Measurements from ENCODE around the gene SCN2B.

Gene SCN2B, protein sequence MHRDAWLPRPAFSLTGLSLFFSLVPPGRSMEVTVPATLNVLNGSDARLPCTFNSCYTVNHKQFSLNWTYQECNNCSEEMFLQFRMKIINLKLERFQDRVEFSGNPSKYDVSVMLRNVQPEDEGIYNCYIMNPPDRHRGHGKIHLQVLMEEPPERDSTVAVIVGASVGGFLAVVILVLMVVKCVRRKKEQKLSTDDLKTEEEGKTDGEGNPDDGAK

DNA sequence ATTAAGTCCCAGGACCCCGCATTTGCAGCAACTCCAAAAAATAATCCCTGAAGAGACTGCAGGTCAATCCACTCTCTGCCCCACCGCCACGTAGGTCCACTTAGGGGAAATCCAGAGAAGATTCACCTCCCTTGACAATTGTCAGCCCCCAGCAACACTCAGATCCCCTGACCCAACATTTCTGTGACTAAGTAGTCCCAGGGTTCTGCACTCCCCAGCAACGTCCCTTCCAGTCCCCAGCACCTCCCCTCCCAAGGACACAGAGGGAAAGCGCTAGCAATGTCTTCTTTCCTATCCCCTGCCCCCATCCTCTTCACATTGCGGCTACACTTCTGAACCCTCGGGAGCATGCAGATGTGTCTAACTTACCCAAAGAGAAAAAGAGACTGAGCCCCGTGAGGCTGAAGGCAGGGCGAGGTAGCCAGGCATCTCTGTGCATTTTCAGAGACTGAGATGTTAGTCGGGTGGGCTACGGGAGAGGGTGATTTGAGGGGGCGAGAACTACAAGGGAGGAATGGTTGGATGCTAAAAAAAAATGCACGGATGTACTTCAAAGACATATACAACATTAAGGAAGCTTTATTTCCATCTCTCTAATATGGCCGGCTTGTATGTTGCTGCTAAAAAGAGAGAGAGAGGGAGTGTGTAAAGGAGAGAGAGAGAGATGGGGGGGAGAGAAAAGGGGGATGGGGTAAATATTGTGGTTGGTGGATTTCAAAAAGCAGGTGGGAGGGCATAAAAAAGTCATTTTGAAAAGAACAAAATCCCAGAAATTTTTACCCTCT lies at the start of gene SCN2B:
Gene SCN2B, minus strand, starts transcription at position 647 of the 785 bp plus-strand sequence. Its CDS starts 208 bp downstream, at position 439.
- DNase-seq, result no peak

DNA sequence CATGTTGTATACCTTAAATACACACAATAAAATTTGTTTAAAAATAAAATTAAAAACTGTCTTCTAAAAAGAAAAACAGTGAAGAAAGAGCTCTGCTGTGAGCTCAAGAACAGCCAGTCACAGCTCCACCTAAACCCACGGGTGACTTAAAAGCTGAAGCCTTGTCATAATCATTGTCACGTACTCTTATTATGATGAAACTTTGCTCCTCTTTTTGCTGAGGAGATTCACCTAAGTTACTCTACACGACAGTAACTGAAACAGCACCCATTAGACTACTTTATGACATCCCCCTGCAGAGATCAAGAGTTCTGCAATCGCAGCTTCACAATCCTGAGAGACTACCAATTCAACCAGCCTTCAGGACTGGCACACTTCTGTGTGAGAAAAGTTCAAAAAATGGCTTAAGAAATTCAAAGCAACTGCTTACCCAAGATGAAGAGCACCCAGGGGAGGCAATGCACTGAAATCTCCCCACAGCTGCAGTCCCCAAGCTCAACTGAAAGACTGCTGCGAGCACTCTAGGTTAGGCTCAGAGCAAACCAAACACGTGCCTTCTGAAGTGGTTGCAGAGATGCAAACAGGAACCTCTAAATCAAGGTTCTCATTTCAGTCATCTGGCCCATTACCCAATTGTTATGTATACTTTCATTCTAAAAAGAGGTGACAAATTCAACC lies 48.2 kb upstream of the SCN2B start, which contains the start of gene JAML:
Gene JAML, minus strand, starts transcription at position 501 of the 678 bp plus-strand sequence. CDS start 10,145 bp downstream, outside the sequence.
- DNase-seq, result no peak

DNA sequence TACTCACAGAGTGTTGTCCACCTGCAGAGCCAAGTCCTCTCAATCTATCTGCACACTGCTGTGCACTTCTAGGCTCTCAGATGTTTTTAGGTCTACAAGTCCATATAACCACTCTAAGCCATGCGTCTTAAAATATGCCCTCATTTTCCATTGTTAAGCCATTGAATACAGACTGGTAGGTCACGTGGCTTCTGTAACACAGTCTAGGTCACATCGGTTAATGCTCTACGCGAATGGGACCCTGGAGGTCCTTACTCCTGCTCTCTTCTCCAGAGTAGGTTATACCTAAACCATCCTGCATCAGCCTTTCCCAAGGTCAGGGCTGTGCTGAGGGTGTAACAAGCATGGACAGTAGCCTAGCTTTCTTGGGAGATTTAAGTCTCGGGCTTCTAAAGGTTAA lies 47.6 kb upstream of the SCN2B start:
- DNase-seq, result no peak

DNA sequence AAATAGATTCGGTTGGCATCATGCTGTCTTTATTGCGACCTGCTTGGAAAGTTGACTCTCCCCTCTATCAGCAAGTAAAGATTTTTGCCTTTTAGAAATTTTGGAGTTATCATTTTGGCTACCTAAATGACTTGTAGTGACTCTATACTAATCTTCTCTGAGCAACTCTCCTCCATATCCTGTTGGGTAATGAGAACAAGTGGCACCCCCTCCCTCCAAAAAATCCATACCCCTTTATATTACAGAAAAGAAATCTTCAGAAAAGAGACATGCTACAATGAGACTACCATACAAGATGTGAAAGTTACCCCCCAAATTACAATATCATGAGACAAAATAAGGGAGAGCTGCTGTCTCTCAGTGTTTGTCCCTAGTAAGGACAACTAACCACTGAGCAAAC lies 47.1 kb upstream of the SCN2B start:
- no peak for DNase-seq

DNA sequence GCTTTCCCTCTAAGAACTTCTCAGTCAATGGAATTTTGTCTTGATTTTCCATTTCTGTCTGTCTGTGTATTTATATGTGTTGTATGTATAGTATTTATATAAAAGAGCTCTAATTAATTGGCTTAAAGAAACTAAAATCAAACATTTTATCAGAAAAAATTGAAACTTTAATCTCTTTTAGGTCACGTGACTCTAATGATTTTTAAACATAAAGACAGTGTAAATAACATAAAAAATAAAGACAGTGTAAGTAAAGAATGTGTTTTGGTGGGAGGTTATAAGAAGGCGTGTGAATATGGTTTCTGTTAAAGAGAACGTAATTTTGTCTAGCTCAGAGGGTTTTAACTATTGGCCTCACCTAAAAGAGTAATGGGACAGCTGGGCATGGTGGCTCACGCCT lies 46.0 kb upstream of the SCN2B start:
- DNase-seq, result no peak

DNA sequence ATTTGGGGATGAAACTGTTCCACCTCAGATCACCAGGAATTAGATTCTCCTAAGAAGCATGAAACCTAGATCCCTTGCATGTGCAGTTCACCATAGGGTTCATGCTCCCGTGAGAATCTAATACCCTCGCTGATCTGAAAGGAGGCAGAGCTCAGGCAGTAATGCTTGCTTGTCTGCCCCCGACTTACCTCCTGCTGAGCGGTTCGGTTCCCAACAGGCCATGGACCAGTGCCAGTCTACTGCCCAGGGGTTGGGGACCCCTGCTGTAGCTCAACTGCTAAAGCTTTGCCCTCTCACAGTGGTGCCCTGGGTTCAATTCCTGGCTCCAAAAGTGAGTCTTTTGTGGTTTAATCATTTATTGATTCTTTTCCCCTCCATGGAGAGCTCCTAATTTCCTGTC lies 45.0 kb upstream of the SCN2B start:
- no peak for DNase-seq

DNA sequence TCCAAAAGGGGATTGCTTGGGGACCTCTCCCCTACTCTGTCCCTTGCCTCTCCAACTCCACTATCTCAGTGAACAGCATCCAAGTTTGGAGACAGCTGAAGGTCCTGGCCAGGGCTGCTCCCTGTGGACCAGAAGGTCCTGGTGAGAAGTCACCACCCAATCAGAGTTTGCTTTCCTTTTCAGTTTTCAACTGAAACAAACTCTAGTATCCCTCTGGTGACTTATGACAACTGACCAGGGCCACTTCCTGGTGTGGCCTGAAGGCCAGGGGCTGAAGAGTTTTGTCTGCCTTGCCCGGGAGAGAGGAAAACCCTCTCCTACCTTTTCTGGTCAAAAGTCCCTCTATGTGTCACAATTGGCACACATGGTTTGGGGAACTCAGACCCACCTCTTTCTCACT lies 43.3 kb upstream of the SCN2B start:
- DNase-seq, result no peak

DNA sequence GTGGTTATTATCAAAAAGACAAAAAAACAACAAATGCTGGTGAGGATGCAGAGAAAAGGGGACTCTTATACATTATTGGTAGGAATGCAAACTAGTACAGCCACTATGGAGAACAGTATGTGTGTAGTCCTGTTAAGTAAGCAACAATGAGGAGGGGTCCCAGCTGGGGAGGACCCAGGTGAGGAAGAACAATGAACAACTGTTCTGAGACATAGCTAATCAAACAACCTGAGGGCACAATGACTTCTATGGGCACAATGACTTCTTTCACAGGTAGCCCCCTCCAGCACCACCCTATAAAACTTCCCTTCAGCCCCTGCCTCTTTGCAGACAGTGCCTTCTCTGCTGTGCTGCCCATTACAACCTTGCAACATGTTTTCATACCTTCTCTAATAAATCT lies 42.8 kb upstream of the SCN2B start:
- DNase-seq, result no peak

DNA sequence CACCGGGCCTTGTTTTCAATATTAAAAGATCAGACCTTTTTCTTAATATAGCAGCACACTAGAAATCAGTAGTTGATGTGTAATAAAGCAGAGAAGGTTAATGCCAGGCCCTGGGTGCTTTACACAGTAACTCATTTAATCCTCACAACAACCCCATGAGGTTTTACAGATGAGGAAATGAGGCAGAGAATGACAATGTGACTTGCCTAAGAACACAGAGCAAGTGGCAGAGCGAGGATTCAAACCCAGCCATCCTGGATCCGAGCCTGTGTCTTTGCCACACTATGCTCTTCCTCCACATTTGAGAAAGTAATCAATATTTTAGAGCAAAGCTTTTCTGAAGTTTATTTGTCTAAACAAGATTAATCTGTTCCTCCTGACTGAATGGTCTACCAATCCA lies 41.1 kb upstream of the SCN2B start:
- no peak for DNase-seq

DNA sequence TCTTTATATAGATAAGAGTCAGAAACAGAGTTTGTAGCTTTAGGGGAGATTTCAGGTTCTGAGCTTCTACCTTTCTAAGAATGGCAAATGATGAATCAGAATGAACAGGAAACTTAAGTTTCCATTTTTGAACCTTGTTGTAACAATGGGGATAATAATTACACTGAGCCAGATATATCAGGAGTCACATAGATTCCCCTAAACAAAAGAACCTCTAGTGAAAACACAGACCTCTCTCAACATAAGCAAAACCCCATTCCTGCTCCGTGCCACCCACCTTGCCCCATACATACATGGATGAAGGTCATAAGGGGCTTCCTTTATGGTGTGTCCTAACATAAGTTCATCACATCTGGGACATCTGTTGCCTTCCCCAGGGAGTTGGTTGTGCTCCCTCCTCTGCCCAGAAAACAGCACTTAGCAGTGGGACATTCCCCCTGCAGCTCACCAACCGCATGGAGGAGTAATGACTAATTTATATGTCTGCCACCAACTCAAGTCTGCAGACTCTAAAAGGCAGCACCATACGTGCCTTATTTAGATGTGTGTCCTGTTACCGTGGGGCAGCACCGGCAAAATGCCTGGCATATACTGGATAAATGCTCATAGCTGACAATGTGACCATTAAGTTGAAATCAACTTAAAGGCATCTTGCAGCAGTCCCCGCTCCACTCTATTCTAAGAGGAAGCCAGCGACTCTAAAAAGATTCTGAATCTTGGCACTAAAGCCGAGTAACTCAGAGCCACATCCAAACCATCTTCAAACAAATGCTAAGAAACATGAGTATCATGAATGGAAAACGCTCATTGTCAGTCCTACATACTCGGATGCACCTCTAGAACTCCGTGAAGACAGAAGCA lies 40.4 kb upstream of the SCN2B start:
- no peak for DNase-seq

DNA sequence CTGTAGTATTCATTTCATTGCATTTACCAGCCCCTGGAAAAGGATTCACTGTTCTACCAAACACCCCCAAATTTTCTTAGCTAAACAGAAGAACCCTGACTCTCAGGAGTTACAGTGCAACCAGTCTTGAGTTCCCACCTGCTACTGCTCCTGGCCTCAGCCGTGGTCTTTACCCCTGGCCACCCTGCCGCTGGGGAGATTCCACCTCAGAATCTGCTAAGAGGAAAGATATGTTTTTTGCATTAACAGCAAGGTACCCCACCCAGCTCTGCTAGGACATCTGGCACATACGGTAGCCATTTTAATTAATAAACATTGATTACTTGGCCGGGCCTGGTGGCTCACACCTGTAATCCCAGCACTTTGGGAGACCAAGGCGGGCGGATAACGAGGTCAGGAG lies 39.3 kb upstream of the SCN2B start:
- DNase-seq, result no peak

DNA sequence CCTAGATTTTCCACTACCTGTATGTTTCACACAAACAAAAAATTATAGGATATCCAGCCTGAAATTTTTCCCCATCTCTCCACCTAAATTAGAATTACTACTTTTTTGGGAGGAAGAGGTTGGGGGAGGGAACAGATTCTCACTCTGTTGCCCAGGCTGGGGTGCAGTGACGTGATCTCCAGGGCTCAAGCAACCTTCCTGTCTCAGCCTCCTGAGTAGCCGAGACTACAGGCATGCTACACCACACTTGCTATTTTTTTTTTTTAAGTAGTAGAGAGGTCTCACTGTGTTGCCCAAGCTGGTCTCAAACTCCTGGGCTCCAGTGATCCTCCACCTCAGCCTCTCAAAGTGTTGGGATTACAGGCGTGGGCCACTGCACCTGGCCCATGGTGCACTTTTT lies 38.8 kb upstream of the SCN2B start:
- DNase-seq, result no peak

DNA sequence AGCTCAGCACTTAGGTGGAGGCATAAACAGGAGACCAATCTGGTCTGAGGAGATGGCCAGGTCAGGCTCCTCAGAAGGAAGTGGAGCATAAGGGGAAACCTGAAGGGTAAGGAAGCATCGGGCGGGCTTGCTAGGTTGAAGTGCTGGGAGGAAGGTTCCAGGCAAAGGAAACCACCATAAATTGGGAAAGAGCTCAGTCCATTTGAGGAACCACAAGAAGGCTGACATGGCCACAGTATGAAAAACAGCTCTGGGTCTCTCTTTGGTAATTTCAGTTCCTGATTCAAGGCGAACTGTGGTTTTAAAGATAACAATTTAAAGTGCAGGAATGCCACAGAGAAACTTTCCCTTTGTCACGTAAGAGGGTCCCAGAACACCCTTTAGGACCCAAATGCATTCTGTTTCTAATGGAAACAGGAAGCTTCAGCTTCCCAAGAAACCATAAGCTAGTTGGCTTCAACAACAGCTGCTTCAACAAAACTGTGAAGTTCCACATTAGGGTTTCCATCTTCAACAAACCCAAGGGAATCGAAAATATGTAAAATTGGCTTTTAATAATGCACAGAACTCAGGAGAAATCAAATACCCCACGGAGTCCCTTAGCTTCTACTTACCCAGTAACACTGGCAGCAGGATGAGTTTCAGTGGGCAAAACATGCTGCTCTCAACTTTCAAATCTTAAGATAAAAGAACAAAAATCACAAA lies 37.9 kb upstream of the SCN2B start:
- DNase-seq, result no peak

DNA sequence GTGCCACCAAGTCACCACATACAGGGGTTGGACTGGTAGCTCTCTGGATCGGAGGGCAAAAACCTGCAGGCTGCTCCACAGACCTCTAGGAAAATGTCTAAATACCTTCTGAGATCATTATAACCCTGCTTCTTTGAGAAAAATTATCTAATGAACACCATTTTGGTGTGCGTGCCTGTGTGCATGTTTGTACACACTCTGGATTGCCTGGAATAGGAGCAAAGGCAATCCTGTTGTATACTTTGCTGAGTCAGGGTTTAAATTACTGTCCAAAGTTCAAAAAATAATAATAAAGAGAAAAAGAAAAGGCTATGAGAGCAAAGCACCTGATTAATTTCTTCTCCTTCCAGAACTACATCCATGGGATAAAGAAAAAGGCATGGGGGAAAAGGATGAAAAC lies 37.3 kb upstream of the SCN2B start:
- no peak for DNase-seq

DNA sequence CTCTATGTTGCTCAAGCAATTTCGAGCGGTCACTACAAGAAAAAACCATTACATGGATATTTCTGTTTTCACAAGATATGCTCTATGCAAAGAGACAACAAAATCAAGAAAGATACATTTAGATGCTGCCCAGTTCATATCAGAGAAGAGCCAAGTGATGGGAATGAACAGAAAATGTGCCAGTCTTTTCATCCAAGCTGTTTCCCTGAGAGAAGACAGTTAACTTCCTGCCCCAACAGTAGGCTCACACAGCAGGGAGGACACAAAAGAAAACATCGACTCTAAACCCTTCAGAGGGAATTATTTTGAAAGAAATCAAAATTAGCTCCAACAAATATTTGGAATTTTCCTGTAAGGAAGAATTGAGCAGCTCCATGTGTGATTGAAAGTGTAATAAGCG lies 36.8 kb upstream of the SCN2B start:
- no peak for DNase-seq

DNA sequence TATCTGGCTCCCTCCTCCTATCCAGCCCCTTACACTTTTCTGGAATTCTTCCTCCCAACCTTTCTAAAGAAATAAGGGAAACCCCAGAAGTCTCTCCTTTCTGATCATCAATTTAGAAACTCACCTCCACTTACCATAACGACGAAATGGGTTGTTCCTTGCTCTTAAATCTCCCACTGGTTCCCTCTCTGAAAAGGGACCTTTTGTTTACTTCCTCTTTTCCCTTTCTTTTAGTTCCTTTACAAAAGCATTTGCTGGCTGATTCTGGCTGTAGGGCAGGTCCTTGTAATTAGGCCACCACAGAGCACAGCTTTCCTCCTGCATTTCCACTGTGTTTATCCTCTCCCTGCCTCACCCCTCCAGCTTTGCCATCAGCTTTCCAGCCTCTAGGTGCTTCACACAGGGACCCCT lies 36.3 kb upstream of the SCN2B start:
- peak; percentile 9 for DNase-seq

DNA sequence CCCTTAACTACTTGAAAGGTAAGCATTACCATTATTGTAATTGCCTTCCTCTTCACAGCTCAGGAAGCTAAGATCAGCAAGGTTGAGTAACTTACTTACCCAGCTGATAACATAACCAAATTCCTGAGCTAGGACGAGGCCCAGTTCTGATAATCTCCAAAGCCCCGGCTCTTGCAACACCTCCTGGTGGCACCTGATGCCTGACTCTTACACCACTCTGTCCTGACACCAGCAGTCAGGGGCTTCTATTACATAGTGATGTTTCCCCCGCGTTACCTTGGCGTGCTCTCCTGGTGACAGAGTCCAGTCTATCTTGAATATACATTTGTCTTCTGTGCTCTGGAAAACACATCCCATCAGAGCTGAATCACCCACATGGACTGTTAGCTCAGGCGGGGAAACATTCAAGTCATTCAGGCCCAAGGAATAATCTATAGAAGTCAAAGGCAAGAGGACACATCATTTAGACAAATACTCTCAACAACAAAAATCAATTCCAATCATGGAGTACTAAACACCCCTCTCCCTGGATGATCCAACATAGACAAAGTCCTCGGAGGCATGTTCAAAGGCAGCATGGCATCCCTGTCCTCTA lies 35.8 kb upstream of the SCN2B start:
- no peak for DNase-seq

DNA sequence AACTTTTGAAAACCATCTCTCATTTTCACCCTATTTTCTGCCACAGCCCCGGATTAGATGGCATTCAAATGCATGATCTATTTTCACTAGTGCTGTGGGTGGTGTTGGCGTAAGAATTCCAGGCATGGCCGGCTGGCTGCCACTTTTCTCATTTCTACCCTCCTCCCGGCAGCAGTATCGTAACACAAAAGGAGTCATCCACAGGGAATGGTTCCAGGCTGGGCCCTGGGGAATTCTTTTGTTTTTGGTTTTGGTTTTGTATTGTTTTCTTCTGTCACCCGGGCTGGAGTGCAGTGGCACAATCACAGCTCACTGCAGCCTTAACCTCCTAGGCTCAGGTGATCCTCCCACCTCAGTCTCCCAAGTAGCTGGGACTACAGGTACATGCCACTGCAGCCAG lies 34.6 kb upstream of the SCN2B start:
- no peak for DNase-seq

DNA sequence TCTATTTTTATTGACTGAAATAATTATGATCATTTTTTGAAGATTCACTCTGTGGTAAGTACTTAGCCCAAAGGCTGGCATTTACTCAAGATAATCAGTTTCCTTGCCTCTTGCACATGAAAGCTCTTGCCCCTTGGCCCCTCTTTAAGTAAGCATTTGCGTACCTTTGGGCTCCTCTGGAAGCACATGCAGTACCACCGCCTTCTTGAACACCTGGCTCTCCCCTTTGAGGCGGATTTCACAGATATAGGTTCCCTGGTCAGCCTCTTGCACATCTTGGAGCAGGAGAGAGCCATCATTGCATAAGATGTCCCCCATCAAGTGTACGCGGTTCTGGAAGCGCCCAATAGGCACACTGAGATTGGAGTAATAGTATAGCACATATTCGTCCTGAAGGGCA lies 33.9 kb upstream of the SCN2B start:
- no peak for DNase-seq

DNA sequence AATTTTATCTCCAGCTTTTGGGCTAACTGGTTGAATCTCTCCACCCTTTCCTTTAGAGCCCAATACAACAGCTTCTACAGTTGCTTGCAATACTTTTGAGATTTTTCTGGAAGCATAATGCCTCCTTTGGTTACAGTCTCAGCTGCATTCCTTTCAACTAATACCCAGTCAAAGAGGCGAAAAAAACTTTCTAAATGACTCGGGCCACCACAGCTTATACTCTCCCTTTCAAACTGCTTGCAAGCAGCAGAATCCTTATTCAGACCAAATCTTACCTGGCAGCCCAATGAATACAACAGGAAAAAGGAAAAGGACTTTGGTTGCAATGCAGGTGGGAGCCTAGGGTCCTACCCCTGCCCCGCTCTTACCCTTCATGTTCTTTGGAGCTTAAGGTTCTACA lies 32.6 kb upstream of the SCN2B start:
- no peak for DNase-seq

DNA sequence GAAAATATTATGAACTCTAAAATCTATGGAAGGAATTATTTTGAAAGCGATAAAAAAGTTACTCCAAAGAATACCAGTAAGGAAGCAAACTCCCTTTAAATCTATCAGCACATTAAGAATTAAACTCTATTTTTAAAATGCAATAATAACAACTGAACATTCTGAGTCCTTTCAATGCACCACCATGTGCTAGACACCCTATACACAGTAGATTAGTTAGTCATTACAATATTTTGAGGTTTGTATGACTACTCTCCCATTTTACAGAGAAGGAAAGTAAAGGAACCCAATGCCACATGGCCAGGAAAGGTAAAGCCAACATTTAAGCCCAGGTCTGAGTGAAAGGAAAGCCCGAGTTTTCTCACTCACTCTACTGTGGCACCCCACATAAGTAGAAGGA lies 30.6 kb upstream of the SCN2B start:
- no peak for DNase-seq

DNA sequence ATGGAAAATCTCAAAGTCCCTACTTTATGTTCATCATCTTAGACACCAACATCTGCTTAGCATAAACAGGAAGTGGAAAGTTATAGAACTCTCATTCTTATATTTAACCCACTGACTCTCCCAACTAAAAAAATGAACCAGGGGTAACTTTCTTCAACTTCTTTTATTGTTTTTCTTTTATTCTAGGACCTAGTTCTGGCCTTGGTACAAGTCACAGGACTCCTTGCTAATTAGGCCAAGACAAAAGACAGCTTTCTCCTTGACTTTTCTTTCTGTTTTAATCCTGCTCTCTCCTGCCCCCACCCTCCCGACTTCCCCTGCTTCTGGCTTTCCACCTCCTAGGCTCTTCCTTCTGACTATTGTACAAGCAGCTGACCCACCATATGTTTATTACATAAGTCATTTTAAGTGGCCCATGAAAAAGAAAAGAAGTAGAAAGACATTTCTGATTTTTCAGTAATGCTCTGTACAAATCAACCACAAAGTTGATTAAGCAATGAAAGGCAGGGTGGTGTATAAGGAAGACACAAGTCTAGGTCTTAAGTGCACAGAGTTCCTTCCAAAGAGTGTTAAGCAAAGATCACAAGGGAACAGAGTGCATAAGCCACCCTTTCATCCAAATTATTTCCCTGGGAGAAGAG lies 30.1 kb upstream of the SCN2B start:
- no peak for DNase-seq
